Suprapubic skin (tissue), 4 donors: ENCODE data around the gene BMERB1. TPM values are rescaled to one million over a fixed set of nuclear protein-coding genes. Genes with fewer than 3 reads are reported as not detected.

Source experiments
- DNase-seq, 2 donors: peaks; one replicate each; pipeline ENCODE4 v3.0.0-alpha.2; 2019; ENCODE audit warnings: low spot score in 2 of 2
- H3K27ac ChIP-seq: fragments of 200-600 bp; sonication (generic); one replicate; pipeline ENCODE4 v1.5.1; 2019
- H3K27me3 ChIP-seq: fragments of 200-600 bp; sonication (generic); one replicate; pipeline ENCODE4 v1.5.1; 2019
- H3K36me3 ChIP-seq: fragments of 200-600 bp; sonication (generic); one replicate; pipeline ENCODE4 v1.5.1; 2019
- H3K4me1 ChIP-seq: fragments of 200-600 bp; sonication (generic); one replicate; pipeline ENCODE4 v1.5.1; 2019
- H3K4me3 ChIP-seq: fragments of 200-600 bp; sonication (generic); one replicate; pipeline ENCODE4 v1.5.1; 2019; ENCODE audit warnings: mild to moderate bottlenecking
- H3K9me3 ChIP-seq: fragments of 200-600 bp; sonication (generic); one replicate; pipeline ENCODE4 v1.5.1; 2019
- EP300 ChIP-seq: sonication (generic); formaldehyde crosslinking; IDR thresholded peaks from one replicate; pipeline ENCODE4 v1.6.1; 2017; ENCODE audit warnings: antibody characterized with exemption
- POLR2A ChIP-seq, 2 donors: fragments of 450-650 bp; IDR thresholded peaks; one replicate each; pipeline ENCODE4 v1.6.1; 2017; ENCODE audit warnings: antibody characterized with exemption in 2 of 2, mild to moderate bottlenecking in 2 of 2, moderate library complexity in 2 of 2
- POLR2AphosphoS5 ChIP-seq, 3 donors: sonication (generic); formaldehyde crosslinking; IDR thresholded peaks; one replicate each; pipeline ENCODE4 v1.6.1; 2017; ENCODE audit warnings: antibody characterized with exemption in 3 of 3
- WGBS: methylation state at CpG from one replicate; pipeline ENCODE4 v1.1.5; 2018; 5-methylcytosine and 5-hydroxymethylcytosine counted together
- total RNA-seq, 4 donors: library from RNA; depleted of rRNA; stranded (reverse); fragments of >200 nt; gene quantifications; one replicate each; pipeline ENCODE4 v1.1.0, GENCODE V29; 2016
- TF ChIP-seq, protein P1 (sequence below), 2 donors: fragments of 200-600 bp in 1 of 2; fragments of 450-650 bp in 1 of 2; sonication (generic) in 1 of 2; IDR thresholded peaks; one replicate each; pipeline ENCODE4 v1.5.1; 2016 to 2019; ENCODE audit warnings: antibody characterized with exemption in 2 of 2, mild to moderate bottlenecking in 1 of 2, moderate library complexity in 1 of 2

Gene BMERB1
- total RNA-seq, 4 donors from 2014 or later, result 5.5 to 31.4 (median 17.9) TPM

- Histone ChIP-seq H3K36me3 (peaks cover 17% of the 10 kb centered on the region), H3K9me3 (no peaks in the 10 kb centered on the region), H3K4me3 (no peak overlapping the region), H3K27ac (no peak overlapping the region), H3K4me1 (peaks cover 16% of the 10 kb centered on the region), H3K27me3 (no peaks in the 10 kb centered on the region)
- WGBS, result 94% methylated on average over 5 of the region's 12 CpGs
- no peak for DNase-seq
- TF ChIP-seq POLR2AphosphoS5 (IDR thresholded peaks at IDR 0.05) (no peak), EP300 (no peak), POLR2A (IDR thresholded peaks at IDR 0.05) (no peak)
- TF ChIP-seq, protein P1, sequence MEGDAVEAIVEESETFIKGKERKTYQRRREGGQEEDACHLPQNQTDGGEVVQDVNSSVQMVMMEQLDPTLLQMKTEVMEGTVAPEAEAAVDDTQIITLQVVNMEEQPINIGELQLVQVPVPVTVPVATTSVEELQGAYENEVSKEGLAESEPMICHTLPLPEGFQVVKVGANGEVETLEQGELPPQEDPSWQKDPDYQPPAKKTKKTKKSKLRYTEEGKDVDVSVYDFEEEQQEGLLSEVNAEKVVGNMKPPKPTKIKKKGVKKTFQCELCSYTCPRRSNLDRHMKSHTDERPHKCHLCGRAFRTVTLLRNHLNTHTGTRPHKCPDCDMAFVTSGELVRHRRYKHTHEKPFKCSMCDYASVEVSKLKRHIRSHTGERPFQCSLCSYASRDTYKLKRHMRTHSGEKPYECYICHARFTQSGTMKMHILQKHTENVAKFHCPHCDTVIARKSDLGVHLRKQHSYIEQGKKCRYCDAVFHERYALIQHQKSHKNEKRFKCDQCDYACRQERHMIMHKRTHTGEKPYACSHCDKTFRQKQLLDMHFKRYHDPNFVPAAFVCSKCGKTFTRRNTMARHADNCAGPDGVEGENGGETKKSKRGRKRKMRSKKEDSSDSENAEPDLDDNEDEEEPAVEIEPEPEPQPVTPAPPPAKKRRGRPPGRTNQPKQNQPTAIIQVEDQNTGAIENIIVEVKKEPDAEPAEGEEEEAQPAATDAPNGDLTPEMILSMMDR (IDR thresholded peaks at IDR 0.05), result no peak
Observed at GRCh38 chr16:15586716-15587115, 152.3 kb downstream of the BMERB1 start.

DNA sequence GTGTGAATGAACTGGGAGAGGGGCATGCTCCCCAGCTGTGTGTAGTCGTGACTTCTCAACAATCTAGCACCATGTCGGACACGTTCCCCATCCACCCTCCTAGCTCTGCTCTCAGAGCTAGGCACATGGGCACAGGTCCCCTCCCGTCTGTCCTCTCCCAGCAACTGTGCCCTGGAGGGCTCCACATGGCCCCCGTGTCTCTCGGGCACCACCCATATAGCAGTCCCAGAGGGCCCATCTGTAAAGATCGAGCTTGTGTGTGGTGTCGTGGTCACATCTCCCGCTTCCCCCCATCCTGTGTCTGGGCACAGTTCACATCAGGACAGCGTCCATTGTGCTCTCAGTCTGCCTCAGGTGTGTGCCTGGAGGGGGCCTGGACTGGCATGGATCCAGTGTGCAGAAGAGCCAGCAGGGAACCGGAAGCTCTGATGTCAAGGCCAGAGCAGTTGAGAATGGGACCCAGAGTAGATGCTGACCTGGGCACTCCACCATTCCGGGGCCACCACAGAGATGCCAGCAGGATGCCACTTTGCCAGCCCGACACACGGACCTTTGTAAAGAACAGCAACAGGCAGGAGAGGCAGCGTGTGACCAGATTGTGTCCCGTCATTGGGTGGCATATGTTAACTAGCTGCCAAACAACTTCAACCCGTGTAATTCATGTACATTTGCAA lies 152.9 kb downstream of the BMERB1 start:
- Histone ChIP-seq H3K36me3 (peaks cover 17% of the 10 kb centered on the region), H3K9me3 (no peaks in the 10 kb centered on the region), H3K27me3 (no peaks in the 10 kb centered on the region), H3K4me1 (peaks cover 19% of the 10 kb centered on the region), H3K27ac (no peak overlapping the region), H3K4me3 (no peak overlapping the region)
- TF ChIP-seq POLR2A (IDR thresholded peaks at IDR 0.05), result no peak
- no peak for TF ChIP-seq POLR2AphosphoS5 (IDR thresholded peaks at IDR 0.05)
- TF ChIP-seq, protein P1 (IDR thresholded peaks at IDR 0.05), result no peak
- no peak for TF ChIP-seq EP300
- no peak for DNase-seq
- WGBS, result 93% methylated on average over 16 of the region's 17 CpGs

DNA sequence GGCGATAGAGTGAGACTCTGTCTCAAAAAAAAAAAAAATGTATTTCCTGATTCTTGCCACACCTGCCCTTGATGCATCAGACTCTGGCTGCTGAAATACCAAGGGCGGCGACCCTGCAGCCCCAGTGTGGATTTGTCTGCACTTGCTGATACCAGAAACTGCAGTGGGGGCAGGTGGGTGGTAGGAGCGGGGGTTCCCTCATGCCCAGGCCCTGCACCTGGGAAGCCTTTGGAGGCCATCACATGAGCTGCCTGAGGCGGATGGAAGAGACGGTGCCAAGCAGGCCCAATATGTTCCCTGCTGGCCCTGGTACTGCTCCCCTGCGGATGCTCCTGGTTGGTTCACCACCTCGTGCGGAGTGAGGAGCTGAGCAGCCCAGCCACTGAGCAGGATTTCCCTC lies 157.9 kb downstream of the BMERB1 start:
- H3K4me1 ChIP-seq, result peaks cover 30% of the 10 kb centered on the region
- no peak overlapping the region for H3K4me3 ChIP-seq
- TF ChIP-seq POLR2A (IDR thresholded peaks at IDR 0.05) (no peak), EP300 (no peak), POLR2AphosphoS5 (IDR thresholded peaks at IDR 0.05) (no peak)
- TF ChIP-seq, protein P1 (IDR thresholded peaks at IDR 0.05), result no peak
- H3K27me3 ChIP-seq, result no peaks in the 10 kb centered on the region
- no peaks in the 10 kb centered on the region for H3K9me3 ChIP-seq
- no peak for DNase-seq
- peak overlapping the region; percentile 69 for H3K27ac ChIP-seq
- H3K36me3 ChIP-seq, result peaks cover 33% of the 10 kb centered on the region
- WGBS, result 75% methylated on average over 9 of the region's 9 CpGs

DNA sequence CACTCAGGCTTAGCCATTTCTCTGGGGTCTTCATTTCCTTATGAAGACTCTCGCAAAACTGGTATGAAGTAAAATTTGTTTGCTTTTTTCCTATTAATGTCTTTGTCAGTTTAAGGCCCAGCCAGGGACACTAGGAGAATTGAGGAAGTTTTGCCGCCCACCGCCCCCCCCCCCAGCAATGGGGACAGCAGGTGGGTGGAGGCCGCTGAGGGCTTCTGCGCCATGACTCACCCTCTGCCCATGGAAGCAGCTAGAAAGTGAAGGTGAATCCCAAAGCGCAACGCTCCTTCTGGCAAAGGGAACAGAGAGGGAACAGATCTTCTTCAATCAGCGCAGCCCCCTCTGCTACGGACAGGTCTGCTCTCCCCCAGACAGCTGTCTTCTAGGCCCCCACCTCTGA lies 158.8 kb downstream of the BMERB1 start:
- TF ChIP-seq, protein P1 (IDR thresholded peaks at IDR 0.05), result no peak
- TF ChIP-seq EP300, result no peak
- no peak for TF ChIP-seq POLR2A (IDR thresholded peaks at IDR 0.05)
- TF ChIP-seq POLR2AphosphoS5 (IDR thresholded peaks at IDR 0.05), result no peak
- 90% methylated on average over 9 of the region's 9 CpGs for WGBS

GRCh38 chr16:15594711-15595320 lies 160.4 kb downstream of the BMERB1 start:
- H3K4me1 ChIP-seq, result peaks cover 30% of the 10 kb centered on the region
- no peak overlapping the region for H3K27ac ChIP-seq
- 74% methylated on average over 6 of the region's 6 CpGs for WGBS
- H3K36me3 ChIP-seq, result peaks cover 53% of the 10 kb centered on the region
- no peak overlapping the region for H3K4me3 ChIP-seq
- no peaks in the 10 kb centered on the region for H3K9me3 ChIP-seq
- TF ChIP-seq, protein P1 (IDR thresholded peaks at IDR 0.05), result no peak
- no peak for TF ChIP-seq EP300
- no peak for TF ChIP-seq POLR2A (IDR thresholded peaks at IDR 0.05)
- TF ChIP-seq POLR2AphosphoS5 (IDR thresholded peaks at IDR 0.05), result no peak
- no peaks in the 10 kb centered on the region for H3K27me3 ChIP-seq
- DNase-seq, result no peak

More for the DNA sequence above, 158.8 kb downstream of the BMERB1 start:
- Histone ChIP-seq H3K36me3 (peaks cover 37% of the 10 kb centered on the region), H3K9me3 (no peaks in the 10 kb centered on the region), H3K27ac (peak overlapping the region; percentile 69), H3K4me1 (peaks cover 30% of the 10 kb centered on the region), H3K4me3 (no peak overlapping the region), H3K27me3 (no peaks in the 10 kb centered on the region)
- no peak for DNase-seq
